ENCODE data around the gene ZNRF2. TPM values are rescaled to one million over a fixed set of nuclear protein-coding genes. Genes with fewer than 3 reads are reported as not detected.

The ZNRF2 gene
- total RNA-seq, 1 donor from 2014 or later = 27.8 TPM

- ATAC-seq (no peak), DNase-seq (ENCODE audit: low spot score) (no peak)
- intact Hi-C loops (cut with DNase I) = no loop called here
These were observed 25.5 kb downstream of the ZNRF2 start for GRCh38 chr7:30309842-30310435.

DNA sequence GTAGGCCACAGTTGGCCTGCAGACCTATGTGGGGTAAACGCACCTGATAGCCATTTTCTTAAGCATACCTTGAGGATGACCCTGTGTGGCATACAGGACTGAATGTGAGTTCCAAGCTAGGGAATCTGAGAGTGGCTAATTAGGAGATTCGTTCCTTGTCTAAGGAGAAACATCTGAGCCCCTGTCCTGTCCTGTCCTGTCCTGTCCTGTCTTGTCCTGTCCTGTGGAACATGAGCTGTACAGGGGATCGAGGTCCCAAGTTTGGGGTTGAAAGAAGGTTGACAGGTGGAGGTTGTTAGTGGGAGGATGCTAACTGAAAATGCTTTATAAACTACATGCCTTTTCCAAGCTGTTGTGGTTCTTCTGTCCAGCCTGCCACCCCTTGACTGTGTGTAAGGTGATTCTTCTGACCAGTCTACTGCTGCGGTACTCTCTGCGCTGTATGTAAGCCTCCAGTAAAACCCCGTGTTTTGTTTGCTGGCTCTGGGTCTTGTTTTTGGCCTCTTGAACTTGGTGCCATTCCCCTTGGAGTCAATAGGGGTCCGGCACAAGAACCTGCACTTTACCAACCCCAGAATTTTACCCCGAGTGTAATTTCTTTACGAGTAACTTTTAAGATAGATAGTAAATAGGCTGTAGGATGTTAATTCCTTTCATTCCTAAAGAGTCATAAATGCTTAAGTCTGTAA, 26.4 kb downstream of the ZNRF2 start:
- ATAC-seq = no peak
- intact Hi-C loops (cut with DNase I) = no loop called here
- no peak for DNase-seq (ENCODE audit: low spot score)

DNA sequence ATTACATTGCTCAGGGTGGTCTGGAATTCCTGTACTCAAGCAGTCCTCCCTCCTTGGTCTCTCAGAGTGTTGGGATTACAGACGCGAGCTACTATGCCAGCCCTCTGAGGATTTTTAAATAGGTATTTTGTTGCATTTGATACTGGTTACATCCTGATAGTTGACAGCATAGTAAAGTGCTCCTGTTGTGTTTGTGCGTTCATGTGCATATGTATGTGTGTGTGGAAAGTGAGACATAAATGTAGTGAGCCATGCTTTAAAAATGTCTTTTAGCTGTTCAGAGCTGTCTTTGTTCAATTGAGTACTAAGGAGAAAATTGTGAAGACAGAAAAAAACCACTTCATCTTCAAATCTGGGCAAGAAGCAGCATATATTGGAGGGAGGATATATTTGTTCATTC, 27.8 kb downstream of the ZNRF2 start:
- DNase-seq (ENCODE audit: low spot score) (no peak), ATAC-seq (no peak)
- intact Hi-C loops (cut with DNase I) = no loop called here

DNA sequence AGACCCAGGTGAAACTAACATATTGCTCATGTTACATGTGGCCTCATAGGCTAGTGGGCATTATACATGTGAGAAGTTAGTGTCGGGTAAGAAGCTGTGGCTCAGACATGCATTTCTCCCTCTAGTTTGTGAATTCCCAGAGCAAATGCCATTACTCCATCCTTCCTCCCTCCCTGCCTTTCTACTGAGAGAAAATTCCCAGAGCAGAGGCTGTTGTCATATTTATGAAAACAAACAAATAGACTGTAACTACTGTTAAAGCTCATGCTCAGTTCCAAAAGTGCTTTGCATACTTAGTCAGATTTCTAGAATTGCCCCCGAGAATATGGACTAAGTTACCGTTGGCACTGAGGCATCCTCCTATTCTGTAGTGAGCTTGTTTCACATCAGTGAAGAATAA, 29.0 kb downstream of the ZNRF2 start:
- ATAC-seq (no peak), DNase-seq (ENCODE audit: low spot score) (no peak)
- intact Hi-C loops (cut with DNase I) = no loop called here

GRCh38 chr7:30313793-30314192, 29.4 kb downstream of the ZNRF2 start:
- intact Hi-C loops (cut with DNase I) = no loop called here
- DNase-seq (ENCODE audit: low spot score) (no peak), ATAC-seq (no peak)

- ATAC-seq (no peak), DNase-seq (ENCODE audit: low spot score) (no peak)
- intact Hi-C loops (cut with DNase I) = no loop called here
These were observed 31.2 kb downstream of the ZNRF2 start for GRCh38 chr7:30315589-30315988.

GRCh38 chr7:30320392-30320791, 36.0 kb downstream of the ZNRF2 start:
- intact Hi-C loops (cut with DNase I) = no loop called here
- no peak for ATAC-seq
- no peak for DNase-seq (ENCODE audit: low spot score)

DNA sequence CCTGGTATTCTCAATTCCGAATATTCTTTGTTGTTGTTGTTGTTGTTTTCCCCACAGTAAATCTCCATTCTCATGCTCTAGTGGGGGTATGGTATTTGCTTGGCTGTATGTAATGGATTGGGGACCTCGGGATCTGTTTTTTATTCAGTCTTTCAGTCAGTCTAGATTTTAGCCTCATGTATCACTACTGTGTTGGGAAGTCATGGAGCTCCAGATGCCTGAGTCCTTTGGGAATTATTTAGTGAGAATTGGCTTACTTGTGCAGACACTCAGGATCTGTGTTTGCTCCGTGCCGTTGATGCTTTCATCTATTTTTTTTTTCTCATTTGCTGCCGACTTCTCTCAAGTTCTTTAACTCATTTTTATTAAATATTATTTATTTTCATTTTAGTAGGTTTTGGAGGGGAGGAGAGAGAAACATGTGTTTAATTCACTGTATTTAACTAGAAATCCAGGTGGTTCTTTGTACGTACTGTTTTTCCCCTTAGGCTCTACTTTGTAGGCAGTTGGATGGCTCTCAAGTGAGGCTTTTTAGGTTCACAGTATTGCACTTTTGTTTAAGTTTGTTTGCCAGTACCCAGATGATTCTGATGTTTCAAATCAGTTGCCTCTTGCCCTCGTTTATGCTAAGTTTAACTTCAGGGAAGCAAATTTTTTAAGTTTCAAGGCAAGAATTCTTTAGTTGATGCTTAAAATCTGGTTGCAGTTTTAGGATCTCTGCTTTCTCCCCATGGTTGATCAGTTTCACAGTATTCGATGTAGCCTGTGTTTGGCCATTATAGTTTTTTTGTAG, 36.9 kb downstream of the ZNRF2 start:
- ATAC-seq (peak; percentile 81), DNase-seq (ENCODE audit: low spot score) (no peak)
- intact Hi-C loops (cut with DNase I) = no loop called here

GRCh38 chr7:30321882-30322192, 37.4 kb downstream of the ZNRF2 start:
- DNase-seq (ENCODE audit: low spot score) (no peak), ATAC-seq (no peak)
- intact Hi-C loops (cut with DNase I) = no loop called here

DNA sequence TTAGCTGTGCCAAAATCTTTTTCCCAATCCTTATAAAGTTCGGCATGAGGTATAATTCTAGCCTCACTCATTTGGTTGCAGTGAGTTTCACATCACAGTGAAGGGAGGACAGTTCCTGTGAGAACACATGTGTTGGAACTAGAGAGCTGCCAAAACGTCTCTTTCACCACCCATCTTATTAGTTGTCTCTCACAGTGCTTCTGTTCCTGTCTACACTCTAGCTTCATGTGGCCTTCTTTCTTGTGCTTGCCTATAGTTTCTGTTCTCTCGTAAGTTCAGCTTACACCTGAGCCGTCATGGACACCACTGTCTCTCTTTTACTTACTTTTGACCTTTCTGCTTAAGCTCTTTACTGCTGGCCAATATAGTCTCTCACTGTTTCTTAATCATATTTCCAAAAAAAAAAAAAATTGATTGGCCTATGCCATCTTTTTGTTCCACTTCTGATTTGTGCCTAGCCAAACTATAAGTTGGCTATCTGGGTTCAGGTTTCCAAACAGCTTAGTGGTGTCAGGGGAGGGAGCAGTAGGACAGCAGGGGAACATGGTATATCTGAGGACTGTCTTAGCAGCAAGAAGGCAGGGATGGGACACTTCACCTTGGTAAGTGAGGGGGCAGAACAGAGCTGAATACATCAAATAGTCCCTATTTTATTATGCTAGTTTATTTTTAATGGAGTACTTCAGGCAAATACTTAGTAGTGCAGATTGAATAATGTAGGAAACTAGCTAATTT, 38.0 kb downstream of the ZNRF2 start:
- ATAC-seq (peak; percentile 90), DNase-seq (ENCODE audit: low spot score) (no peak)
- intact Hi-C loops (cut with DNase I) = no loop called here

DNA sequence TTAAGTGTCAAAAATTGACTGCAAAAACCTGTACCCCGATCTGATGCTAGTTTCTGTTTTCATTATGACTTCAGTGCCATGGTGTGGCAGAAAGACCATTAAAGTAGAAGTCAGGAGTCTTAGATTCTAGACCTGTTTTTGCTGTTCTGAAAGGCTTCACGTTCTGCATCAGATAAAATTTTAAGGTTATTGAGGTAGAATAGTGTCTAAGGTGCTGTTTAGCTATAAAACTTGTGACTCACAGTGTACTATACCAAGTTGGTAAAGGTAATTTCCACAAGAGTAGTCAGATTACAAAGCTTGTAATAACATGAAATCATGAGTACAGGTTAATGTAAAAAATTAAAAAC, 38.6 kb downstream of the ZNRF2 start:
- no peak for ATAC-seq
- no peak for DNase-seq (ENCODE audit: low spot score)
- intact Hi-C loops (cut with DNase I) = no loop called here

DNA sequence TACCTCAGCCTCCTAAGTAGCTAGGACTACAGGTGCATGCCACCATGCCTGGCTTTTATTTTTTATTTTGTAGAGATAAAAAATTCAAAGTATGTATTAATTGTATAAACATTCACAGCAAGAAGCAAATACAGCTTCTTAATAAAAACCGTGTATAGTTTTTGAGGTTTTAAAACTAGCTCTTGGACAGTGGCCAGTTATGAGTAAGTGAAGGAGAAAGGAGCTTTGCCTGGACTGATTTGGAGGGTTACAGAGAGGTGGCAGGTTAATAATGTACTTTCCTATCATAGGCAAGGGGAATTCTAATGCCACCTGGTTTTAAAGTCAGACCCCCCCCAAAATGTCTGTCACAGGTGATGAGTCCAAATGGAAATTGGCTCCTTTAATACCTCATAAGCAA, 43.4 kb downstream of the ZNRF2 start:
- DNase-seq (ENCODE audit: low spot score) (no peak), ATAC-seq (no peak)
- intact Hi-C loops (cut with DNase I) = no loop called here

DNA sequence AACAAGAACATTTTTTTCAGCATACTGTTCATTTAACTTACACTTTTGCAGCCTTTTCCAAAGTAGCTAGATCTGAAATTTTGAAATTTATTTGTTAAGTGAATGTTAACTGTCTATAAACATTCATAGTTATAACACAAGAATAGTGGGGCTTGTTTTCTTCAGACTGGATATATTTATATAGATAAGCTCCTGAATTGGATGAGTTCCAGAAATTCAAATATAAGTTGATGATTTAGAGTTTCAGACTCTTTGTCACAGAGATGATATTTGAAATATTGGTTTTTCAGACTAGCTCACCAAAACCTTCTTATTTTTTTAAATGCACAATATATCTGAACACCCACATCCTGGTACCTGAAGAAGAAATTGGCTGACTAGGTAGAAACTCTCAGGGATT, 44.0 kb downstream of the ZNRF2 start:
- ATAC-seq = no peak
- no peak for DNase-seq (ENCODE audit: low spot score)
- intact Hi-C loops (cut with DNase I) = no loop called here

DNA sequence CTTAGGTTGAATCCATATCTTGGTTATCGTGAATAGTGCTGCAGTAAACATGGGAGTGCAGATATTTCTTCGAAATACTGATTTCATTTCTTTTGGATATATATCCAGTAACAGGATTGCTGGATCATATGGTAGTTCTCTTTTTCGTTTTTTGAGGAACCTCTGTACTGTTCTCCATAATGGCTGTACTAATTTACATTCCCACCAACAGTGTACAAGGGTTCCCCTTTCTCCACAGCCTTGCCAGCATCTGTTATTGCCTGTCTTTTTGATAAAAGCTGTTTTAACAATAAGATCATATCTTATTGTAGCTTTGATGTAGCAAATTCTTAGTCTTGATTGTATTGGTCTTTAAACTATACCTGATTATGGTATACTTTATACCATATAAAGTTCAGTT, 45.3 kb downstream of the ZNRF2 start:
- DNase-seq (ENCODE audit: low spot score) (no peak), ATAC-seq (no peak)
- intact Hi-C loops (cut with DNase I) = no loop called here

GRCh38 chr7:30330134-30331111, 46.0 kb downstream of the ZNRF2 start:
- DNase-seq (ENCODE audit: low spot score) = no peak
- intact Hi-C loops (cut with DNase I) = no loop called here

DNA sequence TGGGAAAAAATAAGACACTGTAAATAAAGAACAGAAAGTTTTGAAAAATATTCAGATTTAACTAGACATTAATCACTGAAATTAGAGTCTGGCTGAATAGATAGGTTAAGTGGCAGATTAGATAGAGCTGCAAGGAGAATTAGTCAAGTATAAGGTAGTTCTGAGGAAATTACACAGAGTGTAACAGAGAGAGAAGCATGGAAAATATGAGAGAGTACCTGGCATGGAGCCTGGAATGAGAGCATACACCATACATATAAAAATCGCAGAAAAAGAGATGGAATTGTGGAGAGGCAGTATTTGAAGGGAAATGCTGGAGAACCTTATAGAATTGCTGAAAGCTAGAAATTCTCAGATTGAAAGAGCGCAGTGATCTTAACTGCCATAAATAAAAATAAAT, 46.9 kb downstream of the ZNRF2 start:
- intact Hi-C loops (cut with DNase I) = no loop called here
- ATAC-seq = no peak
- no peak for DNase-seq (ENCODE audit: low spot score)

More at GRCh38 chr7:30330134-30331111, 46.0 kb downstream of the ZNRF2 start:
- no peak for ATAC-seq

GRCh38 chr7:30332549-30332948, 48.2 kb downstream of the ZNRF2 start:
- ATAC-seq (no peak), DNase-seq (ENCODE audit: low spot score) (no peak)
- intact Hi-C loops (cut with DNase I) = no loop called here

- DNase-seq (ENCODE audit: low spot score) (no peak), ATAC-seq (no peak)
- intact Hi-C loops (cut with DNase I) = no loop called here
These were observed 51.5 kb downstream of the ZNRF2 start for GRCh38 chr7:30335763-30336487.

Measured in sciatic nerve (tissue), 2 donors.